ENCODE data around the gene FAM53C.
"Not testable (repeated sequence)": the region's sequence is repeated elsewhere in the genome, so short reads cannot be mapped to it uniquely, and the experiment has no call there.

Gene FAM53C

DNA sequence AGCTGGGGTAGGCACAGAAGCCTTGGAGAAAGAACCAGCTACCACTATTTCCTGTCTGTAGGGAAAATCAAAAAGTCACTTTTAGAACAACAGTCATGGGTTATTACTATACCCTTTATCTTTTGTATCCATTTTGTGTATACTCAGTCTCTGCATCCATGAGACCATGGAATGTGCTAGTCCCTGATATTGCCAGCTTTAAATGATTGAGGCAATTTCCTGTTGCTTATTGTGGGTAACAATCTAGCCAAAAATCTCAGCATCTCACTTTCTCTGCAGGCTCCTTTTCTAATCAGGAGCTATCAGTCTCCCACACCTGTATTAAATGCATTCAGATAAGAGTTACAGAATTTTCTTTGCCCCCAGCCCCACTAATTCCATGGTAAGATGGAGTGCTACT lies 13.5 kb downstream of the FAM53C start:
- no peak for DNase-seq (ENCODE audit: low read depth)

DNA sequence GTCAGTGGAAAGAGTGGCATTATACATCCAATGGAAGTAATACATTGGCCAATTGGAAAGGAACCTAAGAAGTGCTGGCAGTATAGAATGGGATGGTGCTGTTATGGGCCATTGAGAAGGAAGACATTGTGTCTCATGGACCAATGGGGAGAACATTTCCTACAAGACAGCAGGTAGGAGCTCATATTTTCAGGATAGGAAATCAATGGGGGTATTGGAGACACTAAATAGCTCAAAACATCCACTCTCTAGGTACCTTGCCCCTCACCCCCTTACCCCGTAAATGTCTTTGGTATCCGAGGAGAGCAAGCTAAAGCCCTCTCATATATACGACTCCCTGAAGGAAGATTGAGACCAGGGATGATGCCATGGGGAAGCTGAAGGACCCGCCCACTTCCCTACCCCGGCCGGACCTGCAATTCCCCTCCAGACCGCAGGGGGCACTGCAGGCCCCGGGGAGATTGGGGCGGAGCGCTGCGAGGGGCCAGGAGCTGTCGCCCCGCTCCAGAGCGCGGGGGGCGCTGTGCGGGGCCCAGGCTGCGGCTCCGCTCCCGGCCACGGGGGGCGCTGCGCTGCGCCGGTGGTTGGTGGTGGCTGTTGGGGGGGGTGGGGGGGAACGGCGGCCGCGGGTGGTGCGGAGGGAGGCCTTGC lies 14.1 kb downstream of the FAM53C start, which contains the start of gene KDM3B:
KDM3B (plus strand) TSS at position 615 of the 651 bp plus-strand sequence. CDS start 111 bp downstream, outside the sequence.
- DNase-seq (ENCODE audit: low read depth): peak; percentile 68

DNA sequence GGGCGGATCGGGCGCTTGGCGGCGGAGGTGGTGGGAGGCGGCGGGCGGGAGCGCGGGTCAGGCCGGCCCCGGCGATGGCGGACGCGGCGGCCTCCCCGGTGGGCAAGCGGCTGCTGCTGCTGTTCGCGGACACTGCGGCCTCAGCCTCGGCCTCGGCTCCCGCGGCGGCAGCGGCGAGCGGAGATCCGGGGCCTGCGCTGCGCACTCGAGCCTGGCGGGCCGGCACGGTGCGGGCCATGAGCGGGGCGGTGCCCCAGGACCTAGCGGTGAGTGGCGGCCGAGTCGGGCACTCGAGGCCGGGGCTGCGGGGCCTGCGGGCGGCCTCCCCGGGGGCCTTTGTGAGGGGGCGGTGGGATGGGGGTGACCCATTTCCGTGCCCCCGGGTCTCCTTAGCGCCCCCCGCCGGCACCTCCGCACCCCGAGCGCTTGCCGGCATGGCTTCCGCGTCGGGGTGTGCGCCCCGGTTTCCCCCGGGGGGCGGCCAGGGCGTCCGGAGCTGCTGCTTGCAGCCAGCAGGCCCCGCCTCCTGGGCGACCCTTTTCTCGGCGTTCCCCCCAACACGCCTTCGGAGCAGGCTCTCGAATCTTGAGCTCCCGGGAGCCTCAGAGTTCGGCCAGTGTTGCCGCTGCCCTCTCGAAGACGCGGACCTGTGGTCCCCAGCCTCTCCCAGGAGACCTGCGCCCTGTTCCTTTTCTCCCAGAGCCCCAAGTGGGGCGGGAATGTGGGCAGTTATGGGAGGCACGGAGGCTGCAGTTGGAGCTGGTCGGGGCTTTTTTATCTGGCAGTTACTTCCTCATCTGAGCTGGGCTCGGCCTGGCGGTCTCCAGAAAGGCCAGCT lies 14.9 kb downstream of the FAM53C start:
- peak; percentile 71 for DNase-seq (ENCODE audit: low read depth)

DNA sequence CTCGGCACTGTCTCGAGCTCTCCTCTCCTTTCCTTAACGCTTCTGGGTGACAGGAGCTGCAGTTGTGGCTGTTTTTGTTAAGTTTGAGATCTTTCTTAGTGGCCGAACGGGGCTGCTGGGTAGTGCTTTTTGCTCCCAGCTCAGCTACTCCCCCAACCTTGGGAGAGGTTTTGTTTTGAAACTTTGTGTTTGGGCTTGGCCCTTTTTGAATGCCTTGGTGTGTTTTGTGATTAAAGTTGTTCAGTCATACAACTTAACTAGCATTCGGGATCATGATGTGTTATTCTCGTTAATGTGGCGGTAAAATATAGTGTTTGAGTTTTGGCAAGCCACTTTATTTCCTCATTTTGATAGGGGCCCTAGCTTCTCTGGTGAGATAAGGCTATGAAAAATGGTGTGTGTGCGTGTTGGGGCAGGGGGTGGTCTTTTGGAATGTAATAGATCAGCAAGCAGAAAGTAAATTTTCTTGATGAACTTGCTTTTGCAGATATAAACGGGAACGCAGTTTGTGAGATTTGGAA lies 15.6 kb downstream of the FAM53C start:
- no peak for DNase-seq (ENCODE audit: low read depth)

DNA sequence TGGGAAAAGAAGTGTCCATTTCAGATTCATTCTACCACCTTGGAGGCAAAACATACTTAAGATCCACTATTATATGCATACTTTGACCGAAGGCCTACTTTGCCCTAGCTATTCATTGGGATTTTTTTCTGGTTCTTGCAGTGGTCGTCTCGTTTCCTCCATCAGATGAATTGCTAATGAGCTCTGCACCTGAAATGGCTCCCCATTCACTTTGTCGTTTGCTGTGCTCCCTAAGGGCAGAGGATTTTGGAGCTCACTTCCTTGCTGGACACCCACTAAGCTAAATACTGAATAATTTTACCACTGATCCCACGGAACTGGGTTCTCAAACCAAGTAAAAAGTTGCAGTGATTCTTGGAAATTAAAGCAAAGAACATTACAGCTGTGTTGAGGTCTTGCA lies 16.3 kb downstream of the FAM53C start:
- DNase-seq (ENCODE audit: low read depth): no peak

- DNase-seq (ENCODE audit: low read depth): no peak
Measured at GRCh38 chr5:138354926-138355378, 16.9 kb downstream of the FAM53C start.

DNA sequence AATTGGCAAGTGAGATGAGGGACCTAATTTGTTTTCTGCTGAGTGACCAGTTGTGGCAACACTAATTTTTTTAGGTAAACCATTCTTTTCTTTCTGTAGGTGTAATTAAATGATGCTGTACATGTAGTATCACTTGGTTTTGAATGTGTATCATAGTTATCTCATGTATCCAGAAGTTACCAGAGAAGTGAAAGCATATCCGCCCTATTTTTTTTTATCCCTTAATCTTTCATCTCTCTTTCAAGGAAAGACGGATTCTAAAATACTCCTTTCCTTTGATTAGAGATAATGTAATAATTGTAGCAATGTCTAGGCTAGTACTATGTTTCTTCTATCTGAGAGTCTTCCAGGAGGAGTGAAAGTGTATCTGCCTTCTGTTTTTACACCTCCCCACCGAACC lies 21.6 kb downstream of the FAM53C start:
- no peak for DNase-seq (ENCODE audit: low read depth)

GRCh38 chr5:138360941-138361452 lies 22.9 kb downstream of the FAM53C start:
- no peak for DNase-seq (ENCODE audit: low read depth)

DNA sequence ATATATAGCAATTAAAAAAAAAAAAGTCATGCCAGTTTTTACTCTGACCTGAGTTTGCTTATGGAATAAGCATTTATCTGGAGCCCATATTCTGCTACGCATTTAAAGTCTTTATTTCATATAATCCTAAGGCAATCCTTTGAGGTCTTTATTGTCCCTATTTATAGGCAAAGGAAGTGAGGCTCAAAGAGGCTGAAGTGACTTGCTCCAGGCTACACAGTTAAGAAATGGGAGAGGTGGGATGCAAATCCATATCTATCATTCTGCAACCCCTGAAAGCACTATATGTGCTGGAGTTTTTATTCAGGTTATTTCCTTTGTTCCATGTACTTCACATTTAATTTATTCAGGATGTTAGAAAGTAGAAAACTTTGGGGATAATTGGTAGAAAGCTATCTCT lies 26.5 kb downstream of the FAM53C start:
- no peak for DNase-seq (ENCODE audit: low read depth)

DNA sequence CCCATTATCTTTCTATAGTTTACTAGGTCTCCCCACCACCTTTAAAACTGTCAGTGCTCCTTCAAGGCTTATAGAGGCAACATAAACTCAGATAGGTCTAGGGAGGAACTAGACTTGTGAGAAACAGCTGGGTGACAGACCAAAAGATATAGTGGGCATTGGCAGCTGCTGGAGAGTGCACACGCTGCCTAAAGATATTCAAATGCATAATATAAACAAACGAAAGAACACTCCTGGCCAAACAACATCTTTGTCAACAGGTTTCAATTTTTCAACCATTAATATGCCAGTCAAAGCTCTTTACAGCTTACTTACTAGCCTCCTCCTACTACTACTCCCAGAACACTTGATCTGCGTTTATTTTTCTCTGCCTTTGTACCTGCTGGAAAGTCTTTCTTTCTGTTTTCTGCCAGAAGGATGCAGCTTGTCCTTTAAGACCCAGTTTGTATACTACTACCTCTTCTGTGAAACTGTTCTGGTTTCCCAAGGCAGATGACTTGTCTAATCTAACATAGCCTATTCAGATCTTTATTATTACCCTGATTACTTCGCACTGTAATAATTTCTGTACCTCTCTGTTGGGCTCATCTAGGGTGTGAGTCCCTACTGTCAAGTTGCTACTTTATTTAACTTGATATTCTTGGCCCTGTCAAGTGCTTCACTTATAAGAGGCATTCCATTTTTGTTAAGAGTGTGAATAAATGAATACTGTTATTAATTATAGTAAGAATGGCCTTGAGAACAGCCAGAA lies 28.7 kb downstream of the FAM53C start:
- no peak for DNase-seq (ENCODE audit: low read depth)

DNA sequence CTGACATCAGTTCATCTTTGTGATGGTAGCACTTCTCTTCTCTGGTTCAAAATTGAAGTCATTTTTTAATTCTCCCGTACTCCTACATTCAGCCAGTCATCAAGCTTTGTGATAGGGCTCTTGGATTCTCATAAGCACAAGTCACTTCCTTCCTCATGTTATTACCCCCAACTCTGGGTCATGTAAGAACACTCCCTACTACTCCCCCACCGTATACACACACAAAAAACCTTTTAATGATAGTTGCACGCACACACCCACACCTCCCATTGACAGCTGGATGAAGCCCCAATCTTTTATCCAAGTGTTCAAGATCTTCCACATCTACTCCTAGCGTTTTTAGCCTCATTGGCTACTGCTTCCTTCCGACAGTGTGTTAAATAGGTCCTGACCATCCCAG lies 31.2 kb downstream of the FAM53C start:
- DNase-seq (ENCODE audit: low read depth): no peak

DNA sequence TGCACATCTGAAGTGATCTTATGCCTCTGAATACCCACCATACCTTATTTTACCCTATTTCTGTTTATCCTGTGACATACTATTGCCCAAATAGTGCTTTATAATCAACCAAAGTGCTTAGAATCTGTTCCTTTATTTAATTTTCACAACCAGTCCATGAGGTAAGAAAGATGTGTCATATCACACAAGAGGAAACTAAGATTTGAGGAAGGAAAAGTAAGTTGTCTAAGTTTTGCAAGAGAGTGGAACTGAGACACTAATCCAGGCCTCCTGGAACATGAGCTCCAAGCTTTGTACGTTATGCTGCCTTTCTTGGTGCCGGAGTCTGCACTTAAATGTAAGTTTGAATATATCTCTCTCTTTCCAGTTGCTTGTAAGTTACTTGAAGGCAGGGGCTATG lies 31.6 kb downstream of the FAM53C start:
- no peak for DNase-seq (ENCODE audit: low read depth)

- DNase-seq (ENCODE audit: low read depth): no peak
Measured at GRCh38 chr5:138370537-138370936, 32.5 kb downstream of the FAM53C start.

GRCh38 chr5:138371454-138371853 lies 33.4 kb downstream of the FAM53C start:
- DNase-seq (ENCODE audit: low read depth): no peak

GRCh38 chr5:138372225-138372624 lies 34.2 kb downstream of the FAM53C start:
- DNase-seq (ENCODE audit: low read depth): no peak

- DNase-seq (ENCODE audit: low read depth): no peak
Measured at GRCh38 chr5:138372653-138373052, 34.6 kb downstream of the FAM53C start.

DNA sequence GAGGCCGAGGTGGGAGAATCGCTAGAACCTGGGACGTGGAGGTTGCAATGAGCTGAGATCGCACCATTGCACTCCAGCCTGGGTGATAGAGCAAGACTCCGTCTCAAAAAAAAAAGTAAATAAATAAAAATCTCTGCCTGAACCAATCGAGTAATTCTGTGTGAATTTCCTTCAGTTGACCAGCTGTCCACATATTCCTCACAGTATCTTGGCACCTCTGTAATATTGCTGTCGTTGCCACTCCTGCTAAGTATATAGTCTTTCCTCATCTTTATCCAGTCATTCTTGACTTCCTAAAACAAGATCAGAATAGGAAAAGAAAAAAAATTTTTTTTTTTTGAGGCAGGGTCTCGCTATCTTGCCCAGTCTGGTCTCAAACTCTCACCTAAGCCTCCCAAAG lies 44.3 kb downstream of the FAM53C start:
- no peak for DNase-seq (ENCODE audit: low read depth)

GRCh38 chr5:138385660-138386059 lies 47.6 kb downstream of the FAM53C start:
- DNase-seq (ENCODE audit: low read depth): no peak

DNA sequence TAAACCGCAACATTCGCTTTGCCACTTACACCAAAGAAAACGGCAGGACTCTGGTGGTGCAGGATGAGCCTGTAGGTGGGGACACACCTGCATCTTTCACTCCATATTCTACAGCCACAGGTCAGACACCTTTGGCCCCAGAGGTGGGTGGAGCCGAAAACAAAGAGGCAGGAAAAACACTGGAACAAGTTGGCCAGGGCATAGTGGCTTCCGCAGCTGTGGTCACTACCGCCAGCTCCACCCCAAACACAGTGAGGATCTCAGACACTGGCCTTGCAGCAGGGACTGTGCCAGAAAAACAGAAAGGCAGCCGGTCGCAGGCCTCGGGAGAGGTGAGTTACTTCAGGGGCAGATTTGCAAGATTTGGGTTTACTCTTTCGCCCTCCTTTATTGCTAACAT lies 48.2 kb downstream of the FAM53C start:
- no peak for DNase-seq (ENCODE audit: low read depth)

GRCh38 chr5:138389332-138389731 lies 51.3 kb downstream of the FAM53C start:
- no peak for DNase-seq (ENCODE audit: low read depth)

GRCh38 chr5:138389911-138390310 lies 51.8 kb downstream of the FAM53C start:
- DNase-seq (ENCODE audit: low read depth): not testable (repeated sequence)

- DNase-seq (ENCODE audit: low read depth): no peak
Measured at GRCh38 chr5:138391859-138392386, 53.9 kb downstream of the FAM53C start.

Data from CMK (cell line).